Stimulated activated effector memory CD8-positive, alpha-beta T cell treated with anti-CD3 and anti-CD28 coated beads, Interleukin-12 subunit alpha, Interleukin-12 subunit beta, amount 100 ng/mL, for 72 hours (primary cell): ENCODE measurements around the gene PPIE.
"Not testable (repeated sequence)": the region's sequence is repeated elsewhere in the genome, so short reads cannot be mapped to it uniquely, and the experiment has no call there.

Experiments used
- ATAC-seq: fragments of 150-1000 bp; cut with Tn5 transposase; 2 replicates; pipeline ENCODE4 v1.10.0; 2021
- DNase-seq, 2 donors: peaks; one replicate each; pipeline ENCODE4 v3.0.0; 2021 to 2022; ENCODE audit warnings: low spot score in 2 of 2
- H3K27ac Mint-ChIP-seq: one replicate; pipeline ENCODE4 v1.8.0; 2022; ENCODE audit warnings: mild to moderate bottlenecking, mixed read lengths
- H3K36me3 Mint-ChIP-seq: one replicate; pipeline ENCODE4 v1.8.0; 2022; ENCODE audit warnings: mild to moderate bottlenecking, mixed read lengths
- H3K4me1 Mint-ChIP-seq: one replicate; pipeline ENCODE4 v1.8.0; 2022; ENCODE audit warnings: mixed read lengths
- H3K4me3 Mint-ChIP-seq: one replicate; pipeline ENCODE4 v1.8.0; 2022; ENCODE audit warnings: mild to moderate bottlenecking, mixed read lengths
- H3K9me3 Mint-ChIP-seq: one replicate; pipeline ENCODE4 v1.8.0; 2022; ENCODE audit warnings: mixed read lengths

PPIE gene

GRCh38 chr1:39761016-39761415, 22.3 kb downstream of the PPIE start:
- Mint-ChIP-seq H3K36me3 (peaks cover 28% of the 10 kb centered on the region), H3K9me3 (no peaks in the 10 kb centered on the region), H3K4me1 (no peaks in the 10 kb centered on the region), H3K4me3 (no peak overlapping the region), H3K27ac (no peak overlapping the region)
- ATAC-seq (no peak), DNase-seq (no peak)

GRCh38 chr1:39761557-39762260, 23.0 kb downstream of the PPIE start:
- Mint-ChIP-seq H3K36me3 (peaks cover 24% of the 10 kb centered on the region), H3K9me3 (no peaks in the 10 kb centered on the region), H3K27ac (no peak overlapping the region), H3K4me1 (no peaks in the 10 kb centered on the region), H3K4me3 (no peak overlapping the region)
- DNase-seq (no peak), ATAC-seq (no peak)

GRCh38 chr1:39762550-39763540, 24.2 kb downstream of the PPIE start:
- Mint-ChIP-seq H3K4me3 (no peak overlapping the region), H3K27ac (no peak overlapping the region), H3K36me3 (peaks cover 12% of the 10 kb centered on the region), H3K4me1 (no peaks in the 10 kb centered on the region), H3K9me3 (no peaks in the 10 kb centered on the region)
- DNase-seq (no peak), ATAC-seq (no peak)

- not testable (repeated sequence) for ATAC-seq, H3K27ac Mint-ChIP-seq, H3K4me1 Mint-ChIP-seq, H3K9me3 Mint-ChIP-seq, H3K4me3 Mint-ChIP-seq, DNase-seq
- peaks cover 12% of the 10 kb centered on the region for H3K36me3 Mint-ChIP-seq
Observed at GRCh38 chr1:39763619-39764374, 25.1 kb downstream of the PPIE start.

GRCh38 chr1:39764512-39764911, 25.8 kb downstream of the PPIE start:
- H3K27ac Mint-ChIP-seq, H3K36me3 Mint-ChIP-seq, H3K4me1 Mint-ChIP-seq, H3K4me3 Mint-ChIP-seq, H3K9me3 Mint-ChIP-seq, ATAC-seq, DNase-seq: not testable (repeated sequence)

GRCh38 chr1:39766466-39766865, 27.8 kb downstream of the PPIE start:
- H3K9me3 Mint-ChIP-seq, H3K4me3 Mint-ChIP-seq, ATAC-seq, H3K4me1 Mint-ChIP-seq, DNase-seq, H3K36me3 Mint-ChIP-seq, H3K27ac Mint-ChIP-seq: not testable (repeated sequence)

- not testable (repeated sequence) for ATAC-seq, H3K4me3 Mint-ChIP-seq, H3K9me3 Mint-ChIP-seq, H3K36me3 Mint-ChIP-seq, DNase-seq, H3K27ac Mint-ChIP-seq, H3K4me1 Mint-ChIP-seq
Observed at GRCh38 chr1:39769502-39769901, 30.8 kb downstream of the PPIE start.

GRCh38 chr1:39770100-39771021, 31.7 kb downstream of the PPIE start:
- H3K27ac Mint-ChIP-seq, H3K36me3 Mint-ChIP-seq, H3K9me3 Mint-ChIP-seq, H3K4me1 Mint-ChIP-seq, DNase-seq: not testable (repeated sequence)
- peak overlapping the region; percentile 47 for H3K4me3 Mint-ChIP-seq
- ATAC-seq = peak; percentile 52

- not testable (repeated sequence) for H3K27ac Mint-ChIP-seq, H3K9me3 Mint-ChIP-seq, H3K36me3 Mint-ChIP-seq, H3K4me1 Mint-ChIP-seq, DNase-seq
- peak within 1 kb of the TSS; percentile 47 for H3K4me3 Mint-ChIP-seq
- ATAC-seq = peak; percentile 60
Observed at GRCh38 chr1:39771022-39771532, 32.4 kb downstream of the PPIE start, which contains the start of gene OXCT2. OXCT2 (minus strand) TSS chr1:39771348; CDS start chr1:39771255, 93 bp downstream.

- ATAC-seq = peak; percentile 29
- not testable (repeated sequence) for H3K36me3 Mint-ChIP-seq
Observed at GRCh38 chr1:39773369-39773979, 34.8 kb downstream of the PPIE start.

GRCh38 chr1:39775141-39775540, 36.5 kb downstream of the PPIE start:
- not testable (repeated sequence) for ATAC-seq, H3K4me3 Mint-ChIP-seq, H3K9me3 Mint-ChIP-seq, H3K36me3 Mint-ChIP-seq, H3K4me1 Mint-ChIP-seq, H3K27ac Mint-ChIP-seq, DNase-seq

More at GRCh38 chr1:39773369-39773979, 34.8 kb downstream of the PPIE start:
- not testable (repeated sequence) for H3K27ac Mint-ChIP-seq, H3K4me1 Mint-ChIP-seq, H3K4me3 Mint-ChIP-seq, H3K9me3 Mint-ChIP-seq, DNase-seq

GRCh38 chr1:39775676-39776399, 37.2 kb downstream of the PPIE start:
- H3K4me3 Mint-ChIP-seq, H3K27ac Mint-ChIP-seq, DNase-seq, H3K9me3 Mint-ChIP-seq, H3K4me1 Mint-ChIP-seq, H3K36me3 Mint-ChIP-seq, ATAC-seq: not testable (repeated sequence)

GRCh38 chr1:39776400-39776713, 37.7 kb downstream of the PPIE start:
- ATAC-seq (no peak), DNase-seq (no peak)
- Mint-ChIP-seq H3K4me3 (no peak overlapping the region), H3K36me3 (no peaks in the 10 kb centered on the region), H3K9me3 (no peaks in the 10 kb centered on the region), H3K4me1 (peaks cover 5% of the 10 kb centered on the region), H3K27ac (no peak overlapping the region)
